Activated CD8-positive, alpha-beta memory T cell treated with anti-CD3 and anti-CD28 coated beads for 36 hours (primary cell): ENCODE results near the gene SHISA3. TPM values are rescaled to one million over a fixed set of nuclear protein-coding genes. Genes with fewer than 3 reads are reported as not detected.
"Not testable (repeated sequence)": the region's sequence is repeated elsewhere in the genome, so short reads cannot be mapped to it uniquely, and the experiment has no call there.

Experiments used
- CTCF ChIA-PET: fragments of 350-600 bp; sonication (Branson Sonifier 250); formaldehyde crosslinking; loops from one replicate; lab custom pipeline; 2021; ENCODE audit warnings: antibody characterized with exemption; lab: Charles Lee
- POLR2A ChIA-PET: fragments of 350-600 bp; sonication (Branson Sonifier 250); formaldehyde crosslinking; loops from one replicate; lab custom pipeline; 2021; ENCODE audit warnings: antibody characterized with exemption; lab: Charles Lee
- total RNA-seq, 2 experiments: library from RNA; stranded (reverse); gene quantifications; one replicate each; pipeline ENCODE4 v1.2.3, GENCODE V29; 2021

SHISA3 gene
- total RNA-seq: under 1 TPM; 0.08 to 0.17 TPM

DNA sequence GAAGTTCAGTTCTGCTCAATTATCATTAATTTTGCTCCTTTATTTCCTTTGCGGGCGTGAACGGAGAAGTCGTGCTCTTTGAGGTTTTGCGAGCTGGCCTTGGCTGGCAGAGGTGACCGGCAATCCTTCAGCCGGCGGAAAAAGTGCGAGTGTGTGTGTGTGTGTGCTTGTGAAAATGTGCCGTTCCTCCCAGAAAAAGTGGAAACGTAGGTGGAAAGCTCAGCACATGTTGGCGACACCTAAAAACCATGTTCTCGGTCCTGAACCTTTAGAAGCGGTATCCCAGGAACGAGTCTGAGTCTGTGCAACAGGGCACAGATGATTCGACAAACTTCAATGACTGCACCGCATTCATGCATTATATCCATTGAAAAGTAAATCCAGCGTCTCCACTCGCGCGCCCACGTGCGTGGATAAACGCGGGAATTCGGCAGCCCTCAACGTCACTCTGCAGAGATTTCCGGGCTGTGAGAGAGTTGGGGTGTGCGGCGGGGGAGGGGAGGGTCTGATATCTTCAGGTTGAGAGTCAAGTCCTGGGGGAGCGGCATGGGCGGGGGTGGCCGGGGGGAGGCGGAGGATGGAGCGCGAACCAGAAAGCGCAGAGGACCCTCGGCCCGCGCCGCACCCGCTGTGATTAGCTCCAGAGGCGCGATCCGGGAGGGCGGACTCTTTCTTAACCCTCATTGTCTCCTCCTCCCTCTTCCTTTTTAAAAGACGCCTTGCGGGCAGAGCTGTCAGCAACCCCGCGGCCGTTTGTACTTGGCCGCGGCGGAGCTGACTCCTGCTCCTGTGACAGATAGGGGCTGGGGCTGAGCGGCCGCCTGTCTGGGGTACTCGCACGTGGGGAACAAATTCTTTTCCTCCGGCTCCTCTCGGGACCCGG lies at the start of gene SHISA3:
TSS of gene SHISA3 (plus strand) at position 737 of the 883 bp plus-strand sequence. CDS start 569 bp downstream, outside the sequence.
- ChIA-PET CTCF (interaction anchor here (1.8 kb wide), 1 partner anchor 123 kb away, joined by 4 read pairs; no protein-coding TSS in a partner anchor), POLR2A (no interaction called here)

DNA sequence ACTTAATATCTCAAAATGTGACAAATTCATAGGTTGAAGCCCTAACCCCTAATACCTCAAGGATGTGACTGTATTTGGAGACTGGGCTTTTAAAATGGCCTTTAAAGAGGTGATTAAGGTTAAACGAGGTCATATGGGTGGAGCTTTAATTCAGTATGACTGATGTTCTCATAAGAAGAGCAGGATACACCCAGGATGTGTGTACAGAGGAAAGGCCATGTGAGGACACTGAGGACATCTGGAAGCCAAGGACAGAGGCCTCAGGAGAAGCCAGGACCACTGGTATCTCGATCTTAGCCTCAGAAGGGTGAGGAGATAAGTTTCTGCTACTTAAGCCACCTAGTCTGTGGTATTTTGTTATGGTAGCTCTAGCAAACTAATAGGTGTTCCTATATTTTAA lies 49.0 kb upstream of the SHISA3 start:
- ChIA-PET POLR2A (no interaction called here), CTCF (no interaction called here)

DNA sequence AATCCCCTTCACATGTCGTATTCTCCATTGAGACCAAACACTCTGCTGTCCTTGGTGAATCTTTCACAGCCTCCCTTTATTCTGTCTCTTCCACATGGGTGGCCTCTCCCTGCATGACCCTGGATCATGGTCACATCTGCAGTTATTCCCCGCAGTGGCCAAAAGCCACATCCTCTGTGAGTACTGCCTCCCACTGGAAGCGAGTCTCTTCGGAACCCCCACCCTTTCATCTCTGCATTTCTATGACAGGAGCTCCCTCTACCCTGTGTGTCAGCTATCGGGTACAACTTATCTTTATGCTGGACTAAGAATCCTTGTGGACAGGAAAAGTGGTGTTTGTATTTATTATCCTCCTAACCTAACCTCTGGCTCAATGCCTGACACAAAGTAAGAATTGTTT lies 48.6 kb upstream of the SHISA3 start:
- CTCF ChIA-PET: no interaction called here
- POLR2A ChIA-PET: no interaction called here

DNA sequence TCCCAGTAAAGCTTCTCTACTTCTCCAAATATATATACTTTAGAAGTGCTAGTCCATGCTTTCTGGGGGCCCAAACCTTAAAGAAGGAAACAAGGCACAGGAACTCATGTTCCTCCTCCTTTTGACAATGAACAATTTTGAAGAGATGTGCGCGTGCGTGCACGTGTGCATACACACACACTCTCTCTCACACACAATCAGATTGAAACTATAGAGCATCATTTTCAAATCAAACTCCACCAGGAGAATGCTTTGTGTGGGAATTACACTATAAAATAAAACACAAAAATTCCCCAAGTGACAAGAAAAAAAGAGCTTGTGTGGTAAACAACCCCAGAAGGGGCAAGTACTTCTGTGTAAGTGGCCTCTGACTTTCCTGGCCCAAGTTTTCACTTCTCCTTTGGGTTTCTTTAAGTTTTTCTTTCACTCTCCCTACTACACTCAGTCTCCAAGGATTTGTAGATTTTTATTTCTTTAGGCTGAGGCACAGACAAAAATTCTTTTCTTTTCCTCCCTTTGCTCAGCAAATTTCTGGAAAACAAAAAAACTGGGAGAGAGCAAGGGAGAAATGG lies 46.6 kb upstream of the SHISA3 start:
- POLR2A ChIA-PET: no interaction called here

DNA sequence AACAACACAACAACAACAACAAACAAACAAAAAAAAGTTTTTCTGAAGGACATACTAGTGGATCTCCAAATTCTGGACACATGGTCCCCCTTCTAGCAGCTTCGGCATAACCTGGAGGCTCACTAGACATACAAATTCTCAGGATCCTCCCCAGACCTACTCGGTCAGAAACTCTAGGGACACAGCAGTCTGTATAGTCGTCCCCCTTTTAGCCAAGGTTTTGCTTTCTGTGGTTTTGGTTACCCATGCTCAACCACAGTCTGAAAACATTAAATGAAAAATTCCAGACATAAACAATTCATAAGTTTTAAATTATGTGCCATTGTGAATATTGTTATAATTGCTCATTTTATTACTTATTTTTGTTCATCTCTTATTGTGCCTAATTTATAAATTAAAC lies 45.2 kb upstream of the SHISA3 start:
- CTCF ChIA-PET: no interaction called here

More for the DNA sequence above, 46.6 kb upstream of the SHISA3 start:
- CTCF ChIA-PET: no interaction called here

DNA sequence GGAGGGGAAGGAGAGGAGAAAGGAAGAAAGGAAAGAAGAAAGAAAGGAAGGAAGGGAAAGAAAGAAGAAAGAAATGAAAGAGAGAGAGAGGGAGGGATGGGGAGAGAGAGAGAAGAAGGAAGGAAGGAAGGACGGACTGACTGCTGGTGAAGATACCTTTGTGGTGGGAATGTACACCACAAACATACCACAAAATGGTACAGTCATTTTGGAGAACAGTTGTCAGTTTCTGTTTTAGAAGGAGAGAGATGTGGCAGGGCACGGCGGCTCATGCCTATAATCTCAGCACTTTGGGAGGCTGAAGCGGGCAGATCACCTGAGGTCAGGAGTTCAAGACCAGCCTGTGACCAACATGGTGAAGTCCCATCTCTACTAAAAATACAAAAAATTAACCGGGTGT lies 40.0 kb upstream of the SHISA3 start:
- ChIA-PET CTCF (no interaction called here), POLR2A (no interaction called here)

More for the DNA sequence above, 45.2 kb upstream of the SHISA3 start:
- POLR2A ChIA-PET: no interaction called here

DNA sequence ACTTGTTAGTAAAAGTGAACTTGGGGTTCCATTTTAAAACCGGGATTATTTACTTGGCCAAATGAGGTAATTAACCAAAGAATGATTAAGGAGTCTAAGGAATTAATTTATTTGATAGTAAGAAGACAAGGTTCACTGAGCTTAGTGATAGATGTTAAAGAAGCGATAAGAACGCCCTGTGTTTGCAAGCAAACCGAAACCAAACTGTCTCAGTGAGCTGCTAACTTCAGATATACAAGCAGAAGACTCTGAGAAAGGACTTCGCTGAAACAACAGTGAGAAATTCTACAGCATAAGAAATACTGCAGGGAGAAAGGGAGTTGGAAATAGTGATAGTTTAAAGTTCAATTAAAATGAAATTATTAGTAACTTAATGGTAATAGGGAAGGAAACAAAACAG lies 37.6 kb upstream of the SHISA3 start:
- POLR2A ChIA-PET: no interaction called here
- CTCF ChIA-PET: no interaction called here

DNA sequence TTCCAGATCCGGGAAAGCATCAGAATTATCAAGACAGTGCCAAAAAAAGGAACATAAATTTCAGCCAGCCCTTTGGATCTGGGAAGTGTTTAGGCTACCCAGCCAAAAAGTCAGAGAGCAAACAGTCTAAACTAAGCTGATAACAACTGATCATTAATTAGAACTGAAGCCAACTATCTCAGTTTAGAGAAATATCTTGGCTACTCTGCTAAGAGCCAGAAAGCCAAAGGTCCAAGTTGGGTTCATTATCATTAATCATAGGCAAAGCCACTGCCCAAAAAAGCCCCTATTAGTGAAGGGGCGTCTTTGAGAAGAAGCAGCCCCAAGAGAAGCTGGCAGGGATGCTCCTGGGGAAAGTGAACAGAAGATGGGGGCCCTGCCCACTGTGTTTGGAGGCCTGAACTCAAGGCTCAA lies 37.0 kb upstream of the SHISA3 start:
- ChIA-PET POLR2A (no interaction called here), CTCF (no interaction called here)

DNA sequence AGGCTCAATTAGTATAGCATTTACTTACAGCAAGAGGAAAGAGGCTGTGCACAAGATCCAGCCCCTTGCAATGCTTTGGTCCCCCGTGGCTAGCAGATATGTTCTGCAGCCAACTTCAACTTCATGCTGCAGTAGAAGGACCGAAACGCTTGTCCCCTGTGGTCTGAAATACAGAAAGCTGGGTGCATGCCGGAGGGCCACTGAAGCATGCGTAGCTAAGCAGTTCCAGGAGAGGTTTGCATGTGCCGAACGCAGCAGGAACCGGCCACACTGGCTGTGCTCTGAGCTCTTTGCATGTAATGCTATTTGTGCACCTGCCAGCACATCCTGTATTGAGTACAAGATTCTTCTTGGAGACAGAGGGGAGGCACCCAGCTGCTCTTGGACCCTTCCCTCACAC lies 35.8 kb upstream of the SHISA3 start:
- ChIA-PET POLR2A (no interaction called here), CTCF (no interaction called here)

DNA sequence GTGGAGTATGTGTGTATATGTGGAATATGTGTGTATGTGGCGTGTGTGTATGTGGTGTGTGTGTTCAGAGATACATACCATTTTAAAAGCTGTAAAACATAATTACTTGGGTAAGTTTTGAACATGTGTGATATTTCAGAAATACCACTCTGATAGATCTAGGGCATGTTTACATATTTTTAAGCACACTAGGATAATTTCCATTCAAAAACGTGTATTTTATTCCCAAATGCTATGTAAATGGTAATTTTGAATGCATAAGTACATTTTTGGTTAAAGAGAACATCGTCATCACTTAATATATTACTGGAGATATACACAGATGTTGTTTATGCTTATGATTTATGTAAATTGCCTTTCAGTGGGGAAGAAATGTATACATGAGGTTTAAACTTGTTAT lies 34.7 kb upstream of the SHISA3 start:
- POLR2A ChIA-PET: no interaction called here

DNA sequence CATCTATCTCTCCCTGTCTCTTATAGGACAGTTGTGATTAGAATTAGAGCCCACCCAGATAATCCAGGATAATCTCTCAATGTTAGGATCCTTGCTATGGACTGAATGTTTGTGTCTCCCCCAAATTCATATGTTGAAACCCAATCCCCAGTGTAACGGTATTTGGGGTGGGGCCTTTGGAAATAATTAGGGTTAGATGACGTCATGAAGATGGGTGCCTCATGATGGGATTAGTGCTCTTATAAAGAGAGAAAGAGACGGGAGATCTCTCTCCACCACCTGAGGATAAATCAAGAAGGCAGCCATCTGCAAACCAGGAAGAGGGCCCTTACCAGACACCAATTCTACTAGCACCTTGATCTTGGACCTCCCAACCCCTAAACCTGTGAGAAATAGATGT lies 33.7 kb upstream of the SHISA3 start:
- CTCF ChIA-PET: no interaction called here
- POLR2A ChIA-PET: no interaction called here

More for the DNA sequence above, 34.7 kb upstream of the SHISA3 start:
- CTCF ChIA-PET: no interaction called here

DNA sequence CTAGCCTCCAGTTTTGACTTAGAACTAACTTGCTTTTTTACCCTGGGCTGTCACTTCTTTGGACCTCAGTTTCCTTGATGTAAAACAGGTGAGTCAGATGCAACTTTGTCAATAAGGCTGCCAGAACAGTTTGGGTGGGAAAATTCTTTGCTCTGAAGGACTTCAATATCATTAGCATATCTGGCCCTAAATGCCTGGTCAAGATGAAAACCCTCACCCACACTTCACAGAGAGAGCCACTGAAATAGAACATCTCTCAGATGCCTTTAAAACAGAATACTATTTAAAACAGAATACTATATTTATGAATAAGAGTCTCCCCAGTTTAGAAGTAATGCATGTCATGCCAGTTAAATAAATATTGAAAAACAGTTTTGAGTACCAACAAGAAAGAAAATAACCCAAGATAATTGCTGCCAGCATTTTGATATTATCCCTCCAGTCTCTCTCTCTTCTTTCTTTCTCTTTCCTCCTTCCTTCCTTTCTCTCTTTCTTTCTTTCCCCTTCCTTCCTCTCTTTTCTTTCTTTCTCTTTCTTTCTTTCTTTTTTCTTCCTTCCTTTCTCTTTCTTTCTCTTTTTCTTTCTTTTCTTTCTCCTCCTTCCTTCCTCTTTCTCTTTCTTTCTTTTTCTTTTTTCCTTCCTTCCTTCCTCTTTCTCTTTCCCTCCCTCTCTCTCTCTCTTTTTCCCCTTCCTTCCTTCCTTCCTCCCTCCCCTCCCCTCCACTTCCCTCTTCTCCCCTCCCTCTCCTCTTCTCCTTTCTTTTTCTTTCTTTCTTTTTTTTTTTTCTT lies 32.8 kb upstream of the SHISA3 start:
- CTCF ChIA-PET: interaction anchor here (0.5 to 0.6 kb wide), 2 partner anchors 15 to 20 kb away, joined by 3 to 5 read pairs; no protein-coding TSS in a partner anchor

DNA sequence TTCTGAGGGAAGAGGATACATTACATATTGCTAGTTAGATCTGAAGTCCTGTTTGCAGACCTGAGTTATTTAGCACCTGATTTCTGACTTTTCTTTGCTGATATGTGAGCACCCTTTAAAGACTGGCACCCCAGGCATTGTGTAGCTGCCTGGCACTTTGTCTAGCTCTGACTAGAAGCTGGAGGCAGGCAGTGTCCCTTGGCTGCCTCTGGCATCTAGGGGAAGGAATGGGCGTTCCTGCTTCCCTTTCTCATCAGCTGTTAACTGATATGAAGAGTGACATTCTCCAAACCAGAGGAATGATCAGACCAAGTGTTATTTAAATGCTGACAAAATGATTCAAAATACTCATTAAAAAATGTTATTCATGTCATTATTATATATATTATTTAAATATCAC lies 30.3 kb upstream of the SHISA3 start:
- POLR2A ChIA-PET: no interaction called here
- CTCF ChIA-PET: interaction anchor here (0.7 kb wide), 1 partner anchor 476 kb away, joined by 3 read pairs; no protein-coding TSS in a partner anchor

More for the DNA sequence above, 32.8 kb upstream of the SHISA3 start:
- POLR2A ChIA-PET: no interaction called here

DNA sequence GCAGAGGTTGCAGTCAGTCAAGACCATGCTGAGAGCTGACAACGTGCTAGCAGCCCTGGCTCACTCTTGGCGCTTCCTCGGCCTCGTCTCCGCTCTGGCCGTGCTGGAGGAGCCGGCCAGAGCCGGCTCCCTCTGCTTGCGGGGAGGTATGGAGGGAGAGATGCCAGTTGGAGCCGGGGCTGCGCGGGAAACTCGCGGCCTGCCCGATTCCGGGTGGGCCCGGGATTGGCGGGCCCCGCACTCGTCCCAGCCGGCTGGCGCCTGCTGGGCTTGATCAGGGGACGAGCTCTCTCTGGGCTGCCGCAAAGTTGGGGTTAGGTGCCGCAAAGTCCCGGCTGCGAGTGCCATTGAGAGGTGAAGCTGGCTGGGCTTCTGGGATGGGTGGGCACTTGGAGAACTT lies 27.8 kb upstream of the SHISA3 start:
- ChIA-PET POLR2A (no interaction called here), CTCF (interaction anchor here (1.0 to 1.3 kb wide), 2 partner anchors 18 to 150 kb away, joined by 4 read pairs; no protein-coding TSS in a partner anchor)

DNA sequence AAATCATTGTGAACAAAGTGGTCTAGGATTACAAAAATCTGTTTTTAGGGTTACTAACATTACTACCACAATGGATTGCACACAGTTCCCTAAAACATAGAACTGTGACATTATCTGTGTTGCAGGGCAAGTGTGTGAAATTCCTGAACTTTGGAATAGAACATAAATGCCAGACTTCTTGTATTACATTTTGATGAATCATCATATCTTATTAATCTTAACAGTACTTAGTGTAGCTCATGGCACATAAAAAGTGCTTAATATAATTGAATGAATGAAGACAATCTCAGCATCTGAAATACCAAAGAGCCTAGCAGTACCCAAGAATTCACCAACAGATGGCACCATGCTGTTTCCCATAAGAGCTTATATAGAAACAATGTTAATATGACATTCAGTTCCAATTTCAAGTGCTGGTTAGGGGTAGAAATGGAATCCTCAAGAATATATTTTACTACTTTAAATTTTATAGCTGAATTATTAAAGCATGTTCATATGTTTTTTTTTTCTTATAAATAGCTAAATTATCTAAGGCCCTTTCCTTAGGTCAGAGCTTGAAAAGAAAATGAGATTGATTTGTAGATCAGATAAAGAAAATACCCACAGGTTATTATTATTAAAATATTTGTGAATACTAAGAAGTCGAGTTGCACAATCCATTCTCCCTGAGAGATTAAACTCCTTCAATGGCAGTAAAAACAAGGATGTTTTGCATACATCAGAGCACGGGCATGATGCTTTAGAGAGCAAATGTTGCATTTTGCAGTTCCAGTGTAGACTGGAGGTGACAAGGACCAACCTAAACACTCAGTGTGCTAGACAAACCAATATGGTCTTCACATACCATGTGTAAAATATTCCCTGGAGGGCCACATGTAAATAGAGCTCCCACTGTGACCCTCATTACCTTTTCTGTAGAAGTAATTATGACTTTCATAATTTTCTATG lies 25.7 kb upstream of the SHISA3 start:
- ChIA-PET CTCF (interaction anchor here (1.2 kb wide), 1 partner anchor 15 kb away, joined by 4 read pairs; no protein-coding TSS in a partner anchor), POLR2A (no interaction called here)

DNA sequence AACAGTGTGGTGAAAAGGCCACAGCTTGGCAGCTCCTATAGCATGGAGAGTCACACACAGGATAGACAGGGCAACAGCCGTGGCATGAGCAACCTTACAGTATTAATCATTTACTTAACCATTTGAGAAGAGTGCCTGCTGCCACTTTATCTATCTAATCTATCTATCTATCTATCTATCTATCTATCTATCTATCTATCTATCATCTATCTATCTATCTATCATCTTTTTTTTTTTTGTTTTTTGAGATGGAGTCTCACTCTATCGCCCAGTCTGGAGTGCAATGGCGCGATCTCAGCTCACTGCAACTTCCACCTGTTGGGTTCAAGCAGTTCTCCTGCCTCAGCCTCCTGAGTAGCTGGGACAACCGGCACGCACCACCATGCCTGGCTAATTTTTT lies 25.0 kb upstream of the SHISA3 start:
- CTCF ChIA-PET, POLR2A ChIA-PET: not testable (repeated sequence)

DNA sequence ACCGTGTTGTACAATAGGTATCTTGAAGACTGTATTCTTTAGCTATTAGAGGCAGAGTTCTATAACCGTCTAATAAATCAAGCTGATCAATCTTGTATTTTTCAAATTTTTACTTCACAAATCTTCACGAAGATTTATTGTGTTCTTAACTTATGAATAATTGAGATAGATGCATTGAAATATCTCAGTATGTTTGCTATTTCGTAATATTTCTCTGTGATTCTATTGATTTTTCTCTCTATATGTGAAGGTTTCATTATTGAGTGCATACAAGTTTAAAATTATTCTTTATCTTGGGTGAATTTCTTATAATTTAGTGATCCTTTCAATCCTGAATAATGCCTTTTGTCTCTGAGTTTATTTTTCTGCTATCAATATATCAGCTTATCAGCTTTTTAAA lies 19.8 kb upstream of the SHISA3 start:
- POLR2A ChIA-PET: no interaction called here
- CTCF ChIA-PET: no interaction called here

DNA sequence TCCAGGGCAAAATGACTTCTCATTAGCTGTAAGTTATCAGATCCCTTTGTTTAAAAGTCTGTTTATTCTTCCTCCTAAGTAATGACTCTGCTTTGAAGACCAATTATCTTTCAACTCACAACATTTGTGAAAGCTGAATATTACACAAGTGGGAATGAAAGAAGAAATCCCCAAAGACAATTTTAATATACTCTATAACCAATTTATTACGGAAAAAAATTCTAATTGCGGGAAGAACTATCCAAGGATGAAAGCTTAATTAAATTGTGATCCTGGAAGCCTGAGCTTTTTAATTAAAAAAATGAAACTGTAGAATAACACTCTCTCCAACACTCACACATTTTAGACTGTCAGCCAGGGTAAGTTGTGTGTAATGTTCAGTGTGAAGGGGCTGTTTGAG lies 15.6 kb upstream of the SHISA3 start:
- ChIA-PET CTCF (no interaction called here), POLR2A (no interaction called here)

DNA sequence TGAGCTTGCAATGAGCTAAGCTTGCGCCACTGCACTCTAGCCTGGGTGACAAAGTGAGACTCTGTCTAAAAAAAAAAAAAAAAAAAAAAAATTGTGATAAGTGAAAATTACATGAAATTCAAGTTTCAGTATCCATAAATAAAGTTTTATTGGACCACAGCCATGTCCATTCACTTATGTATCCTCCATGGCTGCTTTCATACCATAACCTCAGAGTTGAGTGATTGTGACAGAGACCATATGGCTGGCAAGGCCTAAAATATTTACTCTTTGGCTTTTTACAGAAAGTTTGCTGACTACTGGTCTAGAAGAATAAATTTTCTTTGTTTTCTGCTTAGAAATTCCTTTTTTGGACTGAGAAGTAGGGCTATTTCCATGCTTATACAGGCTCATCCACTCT lies 11.8 kb upstream of the SHISA3 start:
- ChIA-PET CTCF (interaction anchor here (0.7 kb wide), 1 partner anchor 421 kb away, joined by 3 read pairs; no protein-coding TSS in a partner anchor), POLR2A (no interaction called here)
